Measurements from ENCODE around the gene TRIM33.
"Not testable (repeated sequence)": the region's sequence is repeated elsewhere in the genome, so short reads cannot be mapped to it uniquely, and the experiment has no call there.

The TRIM33 gene

DNA sequence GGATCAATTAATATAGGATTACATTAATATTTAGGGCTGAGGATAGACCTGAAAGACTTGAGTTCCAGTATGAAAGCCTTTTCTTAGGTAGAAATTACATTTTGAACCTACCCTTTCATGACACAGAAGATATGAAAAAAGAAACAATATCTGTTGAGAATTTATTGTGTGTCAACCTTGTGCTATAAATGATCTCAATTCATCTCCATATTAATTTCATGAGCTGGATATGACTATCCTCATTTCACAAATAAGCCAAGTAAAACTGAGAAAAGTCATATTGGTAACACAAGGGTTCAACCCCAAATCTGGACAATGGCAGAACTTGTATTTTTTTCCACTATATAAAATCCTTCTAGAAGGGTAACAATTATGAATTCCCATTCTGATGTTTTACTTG is 120.0 kb downstream of the TRIM33 start:
- DNase-seq = no peak

DNA sequence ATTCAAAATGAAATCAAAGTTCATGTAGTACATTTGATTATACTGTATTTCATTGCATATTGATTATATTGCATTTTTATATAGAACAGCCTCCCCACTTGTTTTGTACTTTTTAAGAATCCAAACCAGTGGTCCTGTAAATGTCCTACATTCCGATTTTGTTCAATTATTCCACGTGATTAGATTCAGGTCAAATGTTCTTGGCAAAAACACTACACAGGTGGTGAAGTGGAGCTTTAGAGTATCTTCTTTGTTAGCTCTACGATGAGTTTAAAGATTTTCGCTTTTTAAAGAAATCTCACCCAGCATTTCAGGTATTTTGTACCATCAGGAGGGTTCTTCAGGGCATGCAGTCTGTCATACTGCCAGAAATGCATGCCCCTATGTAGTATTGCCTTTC is 120.6 kb downstream of the TRIM33 start:
- no peak for DNase-seq

DNA sequence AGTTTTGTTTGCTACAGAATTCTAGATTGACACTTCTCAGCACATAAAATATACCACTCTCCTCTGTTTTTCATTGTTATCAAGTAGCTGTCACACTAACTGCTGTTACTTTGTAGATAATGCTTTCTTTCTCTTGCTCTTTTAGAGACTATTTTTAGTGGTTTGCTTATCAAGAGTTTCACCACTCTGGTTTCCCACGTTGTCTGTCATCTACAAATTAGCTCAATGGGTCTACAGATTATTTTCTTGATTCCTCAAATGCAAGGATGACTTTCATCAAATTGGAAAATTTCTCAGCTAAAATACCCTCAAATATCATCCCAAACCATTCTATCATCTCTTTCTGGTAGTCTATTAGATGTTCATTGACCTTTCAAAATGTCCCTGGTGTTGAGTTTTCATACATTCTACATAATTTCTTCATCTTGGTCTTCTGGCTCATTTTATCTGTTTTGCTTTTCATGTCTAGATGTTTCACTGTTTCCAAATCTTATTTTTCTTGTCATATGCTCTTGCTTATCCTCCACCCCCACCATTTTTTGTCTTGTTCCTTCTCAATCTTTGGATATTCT is 122.5 kb downstream of the TRIM33 start:
- DNase-seq = no peak

DNA sequence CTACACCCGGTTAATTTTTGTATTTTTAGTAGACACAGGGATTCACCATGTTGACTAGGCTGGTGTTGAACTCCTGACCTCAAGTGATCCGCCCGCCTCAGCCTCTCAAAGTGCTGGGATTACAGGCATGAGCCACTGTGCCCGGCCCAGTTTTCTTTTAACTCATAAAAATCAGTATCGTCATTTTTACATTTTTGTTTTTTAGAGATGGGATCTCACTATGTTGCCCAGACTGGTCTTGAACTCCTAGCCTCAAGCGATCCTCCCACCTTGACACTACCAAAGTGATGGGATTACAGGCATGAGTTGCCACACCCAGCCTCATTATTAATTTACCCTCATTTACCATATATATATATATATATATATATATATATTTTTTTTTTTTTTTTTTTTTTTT is 123.4 kb downstream of the TRIM33 start:
- DNase-seq = not testable (repeated sequence)

DNA sequence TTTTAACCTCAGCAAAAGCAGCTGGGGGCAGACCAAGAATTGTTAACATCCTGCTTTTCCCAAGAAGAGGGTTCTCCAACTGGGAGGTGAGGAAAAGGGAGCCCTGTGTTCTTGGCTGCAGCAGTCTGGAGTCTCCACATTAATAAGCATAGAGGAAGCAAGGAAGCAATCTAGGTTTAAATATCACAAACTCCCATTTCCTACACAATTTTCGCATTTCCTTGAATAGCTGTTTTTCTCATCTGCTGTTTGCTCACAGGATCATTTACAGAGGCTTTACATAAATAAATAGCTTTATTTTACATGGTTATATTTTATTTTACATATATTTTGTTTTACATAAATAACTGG is 124.0 kb downstream of the TRIM33 start:
- DNase-seq = no peak

DNA sequence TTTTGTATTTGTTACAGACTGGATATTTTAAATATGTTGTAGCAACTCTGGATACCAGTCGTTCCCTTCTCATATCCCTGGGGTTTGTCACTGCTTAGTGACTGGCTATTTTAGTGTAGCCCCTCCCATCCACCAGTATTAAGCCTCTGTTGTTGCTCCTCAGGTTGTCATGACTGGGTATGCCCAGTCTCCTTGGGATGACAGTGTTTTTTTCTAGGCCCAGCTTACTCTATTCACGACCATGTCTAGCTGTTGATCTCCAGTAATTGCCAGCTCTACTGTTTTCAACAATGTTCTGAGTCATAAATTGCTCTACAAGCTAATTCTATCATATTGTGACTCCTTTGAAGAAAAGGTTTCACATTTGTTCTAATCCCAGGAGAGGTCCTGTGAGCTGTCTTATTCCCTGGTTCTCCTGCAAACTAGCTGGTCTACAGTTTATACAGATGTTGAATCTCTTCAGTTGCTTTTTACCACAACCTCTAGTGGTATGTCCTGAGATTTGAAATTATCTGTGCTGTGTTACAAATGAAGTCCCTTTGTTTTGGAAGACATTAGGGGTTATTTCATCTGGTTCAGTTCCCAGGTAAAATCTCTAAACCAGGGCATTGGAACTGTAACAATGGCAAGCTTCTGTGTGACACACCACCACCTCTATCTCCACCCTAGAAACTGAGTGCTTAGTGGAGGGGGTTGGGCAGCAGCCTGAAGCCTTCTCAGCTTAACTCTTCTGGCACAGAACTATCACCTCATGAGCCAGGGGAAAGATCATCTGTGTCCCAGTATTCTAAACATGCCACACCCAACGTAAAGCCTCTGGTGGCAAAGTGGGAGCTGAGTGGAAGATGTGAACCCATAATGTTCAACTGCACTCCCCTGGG is 124.6 kb downstream of the TRIM33 start:
- DNase-seq = no peak

DNA sequence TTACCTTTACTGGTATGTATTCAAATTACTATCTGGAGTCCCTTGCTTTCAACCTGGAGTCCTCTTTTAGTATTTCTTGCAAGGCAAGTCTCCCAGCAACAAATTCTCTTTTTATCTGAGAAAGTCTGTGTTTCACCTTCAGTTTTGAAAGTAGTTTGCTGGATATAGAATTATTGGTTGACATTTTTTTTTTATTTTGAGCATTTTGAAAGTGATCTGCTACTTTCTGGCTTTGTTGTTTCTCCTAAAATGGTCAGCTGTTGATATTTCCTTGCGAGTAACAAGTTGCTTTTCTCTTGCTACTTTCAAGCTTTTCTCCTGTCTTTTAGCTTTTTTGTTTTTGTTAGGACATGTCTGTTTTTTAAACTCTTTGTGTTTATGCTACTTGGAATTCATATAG is 126.1 kb downstream of the TRIM33 start:
- no peak for DNase-seq

DNA sequence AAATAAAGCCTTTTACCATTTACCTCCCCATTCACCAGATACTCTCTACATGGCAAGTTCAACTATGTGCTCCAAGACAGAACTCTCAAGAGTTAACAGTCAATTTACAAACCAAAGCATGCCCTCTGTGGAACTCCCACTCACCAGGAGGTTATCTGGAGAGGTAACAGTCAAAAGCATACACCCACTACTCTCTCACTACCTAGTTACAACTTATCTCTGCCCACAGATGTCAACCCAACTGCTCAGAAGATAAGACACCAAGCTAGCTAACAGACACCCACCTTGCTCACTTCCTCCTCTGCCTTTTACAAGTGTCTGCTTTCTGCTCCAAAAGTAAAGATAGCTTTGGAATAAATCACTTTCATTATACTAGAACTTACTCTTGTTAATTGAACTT is 131.0 kb downstream of the TRIM33 start:
- no peak for DNase-seq

DNA sequence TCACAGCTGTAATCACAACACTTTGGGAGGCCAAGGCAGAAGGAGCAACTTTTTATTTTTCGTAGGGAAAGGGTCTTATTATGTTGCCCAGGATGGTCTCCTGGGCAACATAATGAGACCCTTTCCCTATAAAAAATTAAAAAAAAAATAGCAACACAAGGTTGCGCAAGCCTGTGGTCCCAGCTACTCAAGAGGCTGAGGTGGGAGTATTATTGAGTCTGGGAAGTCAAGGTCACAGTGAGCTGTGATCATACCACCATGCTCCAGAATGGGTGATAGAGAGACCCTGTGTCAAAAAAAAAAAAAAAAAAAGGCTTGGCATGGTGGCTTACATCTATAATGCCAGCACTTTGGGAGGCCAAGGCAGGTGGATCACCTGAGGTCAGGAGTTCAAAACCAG is 131.6 kb downstream of the TRIM33 start:
- DNase-seq = no peak

DNA sequence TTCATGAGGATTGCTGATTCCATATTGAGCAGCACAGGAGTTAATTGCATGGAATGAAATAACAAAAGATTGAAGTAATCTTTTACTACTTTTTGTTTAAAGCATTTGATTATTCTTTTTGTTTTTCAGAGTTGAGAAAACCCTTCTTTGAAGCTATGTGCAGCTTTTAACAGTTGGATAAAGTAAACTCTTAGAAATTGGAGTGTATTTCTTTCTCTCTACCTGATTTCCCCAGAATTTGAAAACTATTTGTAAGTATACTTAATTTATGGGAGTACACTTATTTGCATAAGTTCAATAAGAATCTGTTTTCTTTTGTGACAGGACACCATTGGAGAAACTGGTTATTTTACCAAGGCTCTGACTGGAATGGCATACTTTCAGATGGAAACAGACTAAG is 133.6 kb downstream of the TRIM33 start:
- DNase-seq = no peak

DNA sequence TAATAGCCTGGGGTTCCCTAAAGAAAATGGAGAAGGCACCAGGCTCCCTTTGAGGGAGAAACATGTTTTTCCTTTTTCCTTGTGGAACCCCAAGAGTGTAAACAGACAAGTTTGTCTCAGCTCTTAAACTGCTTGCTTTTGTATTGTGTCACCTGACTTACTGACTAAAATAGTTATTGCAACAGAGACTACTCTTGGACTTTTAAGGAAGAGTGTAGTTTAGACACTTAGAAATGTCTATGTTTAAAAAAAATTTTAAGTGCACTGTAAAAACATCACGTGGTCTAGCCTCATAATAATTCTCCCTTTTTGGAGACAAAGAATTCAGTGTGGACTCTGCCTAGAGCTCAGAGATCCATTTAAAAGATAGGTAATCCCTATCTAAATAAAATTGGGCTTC is 141.1 kb downstream of the TRIM33 start:
- no peak for DNase-seq

DNA sequence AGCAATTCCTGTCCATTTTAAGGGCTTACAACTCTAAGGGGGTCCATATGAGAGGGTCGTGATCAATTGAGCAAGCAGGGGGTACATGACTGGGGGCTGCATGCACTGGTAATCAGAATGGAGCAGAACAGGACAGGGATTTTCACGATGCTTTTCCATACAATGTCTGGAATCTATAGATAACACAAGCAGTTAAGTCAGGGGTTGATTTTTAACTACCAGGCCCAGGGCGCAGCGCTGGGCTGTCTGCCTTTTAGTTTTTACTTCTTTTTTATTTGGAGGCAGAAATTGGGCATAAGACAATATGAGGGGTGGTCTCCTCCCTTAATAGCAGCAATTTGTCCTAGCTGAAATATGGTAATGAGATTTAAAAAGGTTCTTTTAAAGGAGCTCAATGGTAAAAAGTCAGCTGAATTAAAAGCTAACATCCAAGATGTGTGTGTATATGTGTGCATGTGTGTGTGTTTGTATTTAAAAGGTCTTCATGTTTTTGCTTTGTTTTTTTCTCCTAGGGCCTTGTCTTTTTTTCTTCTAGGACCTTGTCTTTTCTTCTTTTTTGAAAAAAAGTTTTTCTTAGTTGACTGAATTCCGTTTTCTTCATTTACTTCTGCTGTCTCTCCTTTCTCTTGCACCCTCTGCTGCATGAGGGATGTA is 141.6 kb downstream of the TRIM33 start:
- not testable (repeated sequence) for DNase-seq

DNA sequence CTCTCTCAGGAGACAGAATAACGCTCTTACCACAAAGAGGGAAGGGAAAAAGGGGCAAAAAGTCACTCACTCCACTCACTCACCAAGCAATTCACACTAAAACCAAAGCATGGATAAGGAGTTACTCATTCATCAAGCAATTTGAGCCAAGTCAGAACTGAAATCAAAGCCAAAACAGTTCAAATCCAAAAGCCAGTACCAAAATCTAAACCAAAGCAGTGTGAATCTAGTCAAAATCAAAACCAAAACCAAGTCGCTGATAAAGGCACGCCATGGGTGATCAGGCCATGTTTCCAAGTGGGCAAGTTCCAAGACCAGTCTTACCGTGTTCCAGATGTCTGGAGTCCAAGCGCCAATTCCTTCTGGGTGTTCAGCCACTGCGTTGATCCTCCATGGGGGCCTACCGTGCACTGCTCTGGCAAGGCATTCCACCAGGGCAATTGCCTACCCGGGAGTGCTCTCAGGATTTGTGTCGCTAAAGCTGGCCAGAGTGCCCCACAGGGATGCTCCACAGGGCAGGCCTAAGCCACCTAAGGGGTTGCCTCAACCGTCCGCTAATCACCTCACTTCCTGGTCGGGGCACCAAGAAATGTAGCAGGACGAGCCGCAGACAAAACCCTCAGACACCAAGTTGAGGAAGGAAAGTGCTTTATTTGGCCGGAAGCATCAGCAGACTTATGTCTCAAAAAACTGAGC is 142.3 kb downstream of the TRIM33 start:
- no peak for DNase-seq

DNA sequence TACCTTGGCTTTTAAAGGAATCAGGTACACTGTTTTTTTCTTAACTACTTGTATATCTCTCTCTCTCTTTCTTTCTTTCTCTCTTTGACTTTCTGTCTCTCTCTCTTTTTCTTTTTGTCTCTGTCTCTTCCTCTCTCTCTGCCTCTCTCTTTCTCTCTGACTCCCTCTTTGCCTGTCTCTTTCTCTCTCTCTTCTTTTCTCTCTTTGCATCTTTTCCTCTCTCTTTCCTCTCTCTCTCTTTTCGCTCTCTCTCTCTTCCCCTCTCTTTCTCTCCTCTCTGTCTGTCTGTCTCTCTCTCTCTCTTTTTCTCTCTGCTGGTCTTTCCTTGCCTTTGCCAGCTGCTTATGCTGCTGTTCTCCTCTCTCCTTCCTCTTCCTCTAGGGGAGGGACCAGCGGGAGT is 143.2 kb downstream of the TRIM33 start:
- DNase-seq = no peak

DNA sequence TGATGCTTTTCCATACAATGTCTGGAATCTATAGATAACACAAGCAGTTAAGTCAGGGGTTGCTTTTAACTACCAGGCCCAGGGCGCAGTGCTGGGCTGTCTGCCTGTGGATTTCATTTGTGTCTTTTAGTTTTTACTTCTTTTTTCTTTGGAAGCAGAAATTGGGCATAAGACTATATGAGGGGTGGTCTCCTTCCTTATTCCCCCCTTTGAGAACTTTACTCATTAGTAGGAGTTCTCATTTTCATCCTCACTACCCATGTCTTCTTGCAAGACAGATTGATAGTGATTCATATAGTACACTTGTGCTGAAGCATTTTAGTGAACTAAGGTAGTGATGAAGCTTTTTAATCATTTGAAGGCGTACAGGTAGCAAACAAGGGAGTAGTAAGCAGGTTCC is 147.8 kb downstream of the TRIM33 start:
- DNase-seq = not testable (repeated sequence)

DNA sequence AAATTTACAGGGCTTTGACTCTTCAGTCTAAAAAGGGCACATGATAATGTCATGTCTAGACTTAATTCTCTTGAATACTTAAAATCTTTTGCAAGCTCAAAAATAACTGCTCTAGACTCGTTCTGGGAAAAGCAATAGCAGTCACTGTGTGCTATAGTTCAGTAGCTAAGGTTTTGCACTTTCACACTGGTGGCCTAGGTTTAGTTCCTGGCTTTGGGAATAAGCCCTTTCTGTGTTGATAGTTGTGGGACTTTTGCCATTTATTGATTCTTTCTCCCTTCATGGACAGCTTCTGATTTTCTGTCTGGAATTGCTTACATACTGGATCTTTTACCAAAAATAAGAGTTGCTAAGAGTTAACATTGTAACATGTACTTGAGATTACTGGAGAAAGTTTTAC is 151.2 kb downstream of the TRIM33 start:
- no peak for DNase-seq

DNA sequence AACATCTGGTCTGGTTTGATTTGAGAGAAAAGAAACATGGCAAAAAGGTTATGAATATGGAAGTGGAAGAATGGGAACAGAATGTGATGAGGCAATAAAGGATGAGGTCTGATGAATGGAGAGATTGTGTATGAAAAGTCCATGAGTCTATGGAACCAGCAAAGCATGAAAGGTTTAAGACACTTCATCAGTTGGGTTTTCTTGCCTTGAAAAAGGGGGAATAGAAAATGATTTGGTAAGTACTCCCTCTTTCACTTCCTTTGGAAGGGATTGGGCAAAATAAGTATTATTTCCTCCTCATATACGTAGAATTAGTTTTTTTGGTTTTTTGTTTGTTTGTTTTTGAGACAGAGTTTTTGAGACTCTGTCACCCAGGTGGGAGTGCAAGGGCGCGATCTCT is 155.8 kb downstream of the TRIM33 start:
- DNase-seq = no peak

DNA sequence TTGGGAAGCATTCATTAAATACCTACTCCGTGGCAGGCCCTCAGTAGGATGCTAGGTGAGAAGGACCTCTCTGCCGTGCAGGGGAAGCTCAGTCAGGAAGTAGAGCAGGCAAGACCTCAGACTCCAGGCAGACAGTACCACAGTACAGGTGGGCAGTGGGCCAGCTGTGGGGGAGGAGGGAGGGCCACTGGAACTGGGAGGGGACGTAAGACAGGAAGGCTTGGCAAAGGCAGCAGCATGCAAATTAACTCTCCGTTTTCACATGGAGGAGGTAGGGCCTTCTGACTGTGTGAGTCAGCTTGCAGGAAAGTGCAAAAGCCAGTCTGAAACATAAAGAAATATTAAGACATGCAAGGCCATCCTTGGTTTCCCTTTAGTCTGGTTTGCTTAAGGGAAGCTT is 157.7 kb downstream of the TRIM33 start:
- DNase-seq = peak; percentile 52

DNA sequence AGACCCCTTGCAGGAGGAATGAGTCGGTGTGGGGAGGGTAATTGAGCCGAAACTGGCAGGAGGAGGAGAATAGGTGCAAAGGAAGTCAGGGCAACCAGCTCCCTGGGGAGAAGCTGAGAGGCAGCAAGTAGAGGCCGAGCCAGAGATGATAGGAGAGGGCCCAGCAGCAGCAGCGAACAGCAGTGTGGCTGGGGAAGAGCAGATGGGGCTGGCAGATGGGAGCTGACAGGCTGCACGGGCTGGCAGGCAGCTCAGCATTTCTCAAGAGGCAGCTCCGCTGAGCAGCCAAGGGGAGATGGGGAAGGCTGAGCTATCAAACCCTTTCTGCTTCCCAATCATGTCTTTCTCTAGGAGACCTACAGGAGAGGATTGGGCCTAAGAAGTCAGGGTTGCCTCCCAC is 158.2 kb downstream of the TRIM33 start:
- DNase-seq = no peak

DNA sequence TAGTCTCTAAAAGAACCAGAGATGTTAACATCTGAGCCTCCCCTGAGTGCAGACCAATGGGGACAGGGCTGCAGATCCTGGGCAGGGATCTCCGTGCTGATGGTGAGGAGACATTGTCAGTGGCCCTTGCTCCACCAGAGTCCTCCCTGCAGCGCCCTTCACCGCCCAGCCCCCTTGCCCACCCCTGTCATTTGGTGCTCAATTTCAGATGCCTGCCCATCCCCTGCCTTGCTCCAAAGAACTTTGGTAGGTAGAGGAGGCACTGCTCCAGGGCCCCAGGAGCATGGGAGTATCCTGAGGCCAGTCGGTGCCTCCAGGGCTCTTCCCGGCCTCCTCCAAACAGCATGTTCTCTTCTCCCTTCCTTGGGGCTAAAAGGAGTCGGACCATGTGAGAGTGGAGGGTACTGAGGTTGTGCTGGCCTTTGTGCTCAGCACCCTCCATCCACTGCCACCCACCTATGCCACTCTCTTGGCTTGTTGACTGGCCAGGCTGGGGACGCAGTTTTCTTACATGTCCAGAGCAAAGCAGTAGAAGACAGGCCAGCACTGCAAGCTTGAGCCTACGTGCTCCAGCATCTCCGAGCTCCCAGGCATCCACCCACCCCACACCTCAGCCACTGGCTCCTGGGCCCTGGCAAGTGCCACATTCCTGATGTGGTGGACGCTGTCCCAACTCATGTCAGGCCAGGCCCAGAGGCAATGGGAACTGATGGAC is 160.1 kb downstream of the TRIM33 start:
- no peak for DNase-seq

DNA sequence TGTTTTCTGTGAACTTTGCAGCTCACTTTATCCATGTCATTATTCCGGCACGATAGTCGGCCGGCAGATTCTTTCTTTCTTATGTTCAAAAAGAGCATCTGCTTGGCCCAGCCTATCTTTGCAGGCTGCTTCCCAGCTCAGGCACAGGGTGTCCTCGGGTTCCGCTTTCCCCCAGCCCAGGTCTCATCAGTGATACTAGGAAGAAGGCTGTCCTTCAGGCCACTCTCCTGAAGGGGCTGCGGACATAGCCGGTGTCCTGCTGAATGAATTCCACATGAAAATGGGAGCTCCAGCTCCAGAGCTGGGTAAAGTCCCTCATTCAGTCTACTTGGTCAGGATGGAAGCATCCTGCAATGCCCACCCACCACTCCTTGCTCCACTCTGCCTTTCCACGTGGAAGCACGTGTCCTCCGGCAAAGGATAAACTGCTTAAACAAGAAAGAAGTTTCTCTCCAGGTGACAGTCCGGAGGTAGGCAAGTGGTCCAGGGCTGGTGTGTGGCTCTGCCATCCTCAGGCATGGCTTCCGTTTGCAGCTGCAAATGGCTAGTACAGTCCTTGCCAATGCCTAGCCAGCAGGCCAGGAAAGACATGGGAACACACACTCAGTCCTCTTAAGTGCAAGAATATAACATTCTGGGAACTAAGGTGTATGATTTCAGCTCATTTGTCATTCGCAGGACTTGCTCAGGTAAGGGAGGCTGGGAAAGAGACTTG is 161.0 kb downstream of the TRIM33 start:
- DNase-seq = no peak

DNA sequence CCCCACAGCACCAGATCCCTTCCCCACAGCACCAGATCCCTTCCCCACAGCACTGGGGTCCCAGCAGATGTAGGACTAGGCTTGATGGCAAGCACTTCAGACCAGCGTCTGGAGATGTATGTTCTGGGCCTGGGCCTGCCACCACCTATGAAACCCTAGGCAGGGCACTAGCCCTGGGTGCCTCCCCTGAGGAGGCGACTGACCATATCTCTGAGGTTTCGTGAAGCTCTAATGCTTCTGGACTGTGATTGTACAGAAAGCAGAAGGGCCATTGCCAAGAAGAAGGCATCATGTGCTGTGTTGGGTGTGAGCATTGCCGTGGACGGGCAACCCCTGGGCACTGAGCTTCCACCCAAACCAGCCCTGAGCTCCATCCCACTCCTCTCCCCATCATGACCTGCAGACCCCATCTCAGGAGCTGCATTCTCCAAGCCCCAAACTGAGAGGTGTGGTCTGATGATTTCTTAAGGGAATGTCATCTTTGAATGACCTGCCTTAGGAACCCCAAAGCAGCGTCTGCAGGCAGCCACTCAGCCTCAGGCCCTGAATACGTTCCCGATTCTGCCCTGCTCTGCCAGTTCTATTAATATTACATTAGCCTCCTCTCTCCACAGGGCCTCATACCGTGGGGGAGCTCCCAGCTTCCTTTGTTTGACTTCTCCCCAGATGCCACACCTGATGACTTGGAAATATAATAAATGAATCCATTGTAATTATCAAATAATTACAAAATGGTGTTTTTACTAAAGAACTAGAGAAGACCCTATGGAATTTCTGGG is 163.4 kb downstream of the TRIM33 start:
- no peak for DNase-seq

All from NCI-H2029 (cell line).